Tongue (tissue), 3 donors: ENCODE results near the gene SVIL. TPM values are rescaled to one million over a fixed set of nuclear protein-coding genes. Genes with fewer than 3 reads are reported as not detected.
A peak's percentile ranks its signal among the peaks of the same experiment; 100 is the strongest.

ENCODE experiments used
- DNase-seq: peaks from one replicate; pipeline ENCODE4 v3.0.0-alpha.2; 2015
- small RNA-seq: library from RNA; depleted of rRNA; stranded (forward); fragments of <200 nt; gene quantifications from one replicate; pipeline ENCODE3, GENCODE V24; 2014; ENCODE audit warnings: low replicate concordance
- total RNA-seq: library from RNA; depleted of rRNA; stranded (reverse); fragments of >200 nt; gene quantifications from one replicate; pipeline ENCODE4 v1.2.3, GENCODE V29; 2014

The SVIL gene
- total RNA-seq, 1 donor from 2014 or later, result 424 TPM

DNA sequence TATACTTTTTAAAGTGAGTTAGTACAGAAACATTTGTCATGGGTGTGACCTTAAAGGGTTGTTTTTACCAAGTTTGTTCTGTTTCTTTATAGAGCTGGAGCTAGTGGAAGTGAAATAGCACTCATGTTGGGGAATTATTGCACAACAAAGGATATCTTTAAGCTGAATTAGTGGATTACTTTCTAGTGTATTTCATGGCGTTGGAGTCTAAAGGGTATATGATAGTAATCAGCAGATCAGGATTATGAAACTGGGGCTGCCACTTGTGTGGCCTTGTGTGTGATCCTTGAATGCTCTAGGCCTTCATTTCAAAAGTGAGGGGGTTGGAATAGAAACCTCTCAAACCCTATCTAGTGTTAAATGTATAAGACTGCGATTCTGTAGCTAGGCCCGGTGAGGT lies 222.3 kb downstream of the SVIL start:
- DNase-seq, result no peak

DNA sequence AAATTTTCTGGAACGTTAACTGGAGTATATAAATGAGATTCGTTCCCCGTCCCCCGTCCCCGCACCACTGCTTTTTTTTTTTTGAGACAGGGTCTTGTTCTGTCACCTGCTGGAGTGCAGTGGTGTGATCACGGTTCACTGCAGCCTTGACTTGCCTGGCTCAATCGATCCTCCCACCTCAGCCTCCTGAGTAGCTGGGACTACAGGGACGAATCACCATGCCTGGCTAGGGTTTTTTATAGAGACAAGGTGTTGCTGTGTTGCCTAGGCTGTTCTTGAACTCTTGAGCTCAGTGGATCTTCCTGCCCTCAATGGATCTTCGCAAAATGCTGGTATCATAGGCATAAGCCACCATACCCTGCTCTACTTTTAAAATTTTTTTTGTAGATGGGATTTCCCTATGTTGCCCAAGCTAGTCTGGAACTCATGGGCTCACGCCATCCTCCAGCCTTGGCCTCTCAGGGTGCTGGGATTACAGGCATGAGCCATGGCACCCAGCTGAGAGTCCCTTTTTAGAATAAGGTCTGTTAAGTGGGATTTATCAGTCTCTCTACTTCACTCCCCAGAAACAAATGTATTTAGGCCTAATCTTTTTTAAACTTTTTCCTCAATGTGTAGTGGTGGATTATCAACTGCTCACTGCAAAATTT lies 223.0 kb downstream of the SVIL start:
- no peak for DNase-seq

DNA sequence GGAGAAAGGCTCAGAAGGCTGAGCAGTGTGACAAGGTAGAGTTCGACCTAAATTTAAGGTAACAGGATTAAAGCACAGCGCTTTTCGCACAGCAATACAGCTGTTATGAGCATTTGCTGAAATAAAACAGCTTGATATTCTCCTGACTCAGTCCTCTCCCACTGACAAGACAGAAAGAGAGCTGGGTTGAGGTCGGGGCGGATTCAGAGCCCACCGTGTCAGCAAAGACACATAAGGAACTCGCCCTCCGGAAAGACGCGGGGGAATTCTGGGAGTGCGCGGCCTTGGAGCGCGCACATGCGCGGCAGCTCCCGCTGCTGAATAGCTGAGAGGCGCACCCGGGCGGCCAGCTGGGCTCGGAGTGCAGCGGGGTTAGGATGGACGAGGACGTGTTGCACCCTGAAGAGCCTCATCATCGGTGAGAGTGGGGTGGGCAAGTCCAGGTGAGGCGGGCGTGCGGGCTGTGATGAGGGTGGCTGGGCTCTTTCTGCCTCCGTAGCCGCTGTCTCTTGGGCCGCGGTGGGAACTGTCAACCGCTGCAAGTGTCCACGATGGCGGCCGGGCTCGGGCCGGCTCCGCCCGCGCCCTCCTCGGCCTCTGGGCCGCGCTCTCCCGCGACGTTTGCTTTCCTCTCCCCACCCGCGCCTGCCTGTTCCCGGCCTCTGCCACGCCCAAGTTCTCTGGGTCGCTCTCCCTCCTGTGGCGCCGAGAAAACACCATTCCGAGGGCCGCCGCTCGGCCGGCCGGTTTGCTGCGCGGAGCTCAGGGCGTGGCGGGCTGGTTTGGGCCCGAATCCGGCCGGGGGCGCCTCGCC lies 225.3 kb downstream of the SVIL start:
- peak; percentile 83 for DNase-seq

DNA sequence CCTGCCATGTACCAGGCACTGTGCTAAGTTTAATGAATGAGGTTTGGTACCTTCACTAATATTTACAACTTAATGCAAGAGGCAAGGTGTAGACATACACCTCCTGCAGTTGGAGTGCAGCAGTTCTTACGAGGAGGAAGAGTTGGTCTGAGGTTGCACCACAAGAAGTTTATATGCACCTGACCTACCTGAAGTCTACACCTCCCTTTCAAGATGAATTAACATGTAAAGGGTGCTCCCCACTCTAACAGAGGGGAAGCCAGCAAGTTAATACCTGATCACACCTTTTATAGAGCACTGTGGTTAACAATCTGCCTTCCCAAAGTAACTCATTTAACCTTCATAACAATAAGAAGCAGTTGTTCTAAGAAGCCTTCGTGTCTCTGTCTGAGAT lies 225.9 kb downstream of the SVIL start:
- no peak for DNase-seq

Small RNAs within 50 kb of the gene (small RNA-seq; reads per million reads assigned to genes)
- not detected for gene MIR604
- 0.05 reads per million for gene MIR938
- not detected for gene RF00105
